ENCODE data around the gene PHACTR2.

PHACTR2 gene

DNA sequence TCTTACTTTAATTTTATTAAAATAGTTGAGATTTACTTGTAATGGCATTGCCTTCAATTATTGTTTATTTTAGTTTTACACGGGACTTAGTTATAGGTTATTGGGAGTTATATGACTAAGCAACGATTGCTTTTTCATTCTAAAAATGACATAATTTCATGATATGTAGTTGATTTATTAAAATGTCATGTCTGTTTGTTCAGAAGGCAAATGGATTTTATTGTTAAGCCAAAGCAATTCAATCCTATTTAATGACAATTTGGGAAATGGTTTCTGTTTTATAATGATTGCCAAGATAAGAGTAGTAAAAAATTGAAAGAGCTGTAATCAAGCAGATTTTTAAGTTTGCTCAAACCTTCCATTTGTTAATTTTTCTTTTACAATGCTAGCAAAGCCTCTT, 74.7 kb downstream of the PHACTR2 start:
- TF ChIP-seq, protein P1, sequence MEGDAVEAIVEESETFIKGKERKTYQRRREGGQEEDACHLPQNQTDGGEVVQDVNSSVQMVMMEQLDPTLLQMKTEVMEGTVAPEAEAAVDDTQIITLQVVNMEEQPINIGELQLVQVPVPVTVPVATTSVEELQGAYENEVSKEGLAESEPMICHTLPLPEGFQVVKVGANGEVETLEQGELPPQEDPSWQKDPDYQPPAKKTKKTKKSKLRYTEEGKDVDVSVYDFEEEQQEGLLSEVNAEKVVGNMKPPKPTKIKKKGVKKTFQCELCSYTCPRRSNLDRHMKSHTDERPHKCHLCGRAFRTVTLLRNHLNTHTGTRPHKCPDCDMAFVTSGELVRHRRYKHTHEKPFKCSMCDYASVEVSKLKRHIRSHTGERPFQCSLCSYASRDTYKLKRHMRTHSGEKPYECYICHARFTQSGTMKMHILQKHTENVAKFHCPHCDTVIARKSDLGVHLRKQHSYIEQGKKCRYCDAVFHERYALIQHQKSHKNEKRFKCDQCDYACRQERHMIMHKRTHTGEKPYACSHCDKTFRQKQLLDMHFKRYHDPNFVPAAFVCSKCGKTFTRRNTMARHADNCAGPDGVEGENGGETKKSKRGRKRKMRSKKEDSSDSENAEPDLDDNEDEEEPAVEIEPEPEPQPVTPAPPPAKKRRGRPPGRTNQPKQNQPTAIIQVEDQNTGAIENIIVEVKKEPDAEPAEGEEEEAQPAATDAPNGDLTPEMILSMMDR (IDR thresholded peaks at IDR 0.05; ENCODE audit: extremely low read depth, insufficient read depth, missing control alignments): no peak
- DNase-seq (ENCODE audit: low spot score): no peak
- in situ Hi-C loops (cut with MboI; ENCODE audit: low pct_unique_long_range_greater_than_20kb, low sequenced_read_pairs, unreplicated experiment): no loop called here

DNA sequence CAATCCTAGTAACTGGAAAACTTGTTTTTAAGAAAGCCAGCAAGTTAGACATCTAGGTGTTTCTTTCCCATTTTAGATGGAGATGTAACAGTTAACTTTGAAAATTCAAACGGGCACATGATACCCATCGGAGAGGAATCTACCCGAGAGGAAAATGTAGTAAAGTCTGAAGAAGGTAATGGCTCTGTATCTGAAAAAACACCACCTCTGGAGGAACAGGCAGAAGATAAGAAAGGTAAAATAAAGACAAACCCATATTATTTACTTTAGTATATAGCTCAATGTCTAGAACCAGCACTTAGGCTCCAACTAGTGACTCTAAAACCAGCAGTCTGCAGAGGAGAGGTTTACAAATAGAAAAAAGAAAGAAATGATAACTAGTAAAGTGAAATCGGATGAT, 75.9 kb downstream of the PHACTR2 start:
- in situ Hi-C loops (cut with MboI; ENCODE audit: low pct_unique_long_range_greater_than_20kb, low sequenced_read_pairs, unreplicated experiment): no loop called here
- no peak for DNase-seq (ENCODE audit: low spot score)
- TF ChIP-seq, protein P1 (IDR thresholded peaks at IDR 0.05; ENCODE audit: extremely low read depth, insufficient read depth, missing control alignments): no peak

DNA sequence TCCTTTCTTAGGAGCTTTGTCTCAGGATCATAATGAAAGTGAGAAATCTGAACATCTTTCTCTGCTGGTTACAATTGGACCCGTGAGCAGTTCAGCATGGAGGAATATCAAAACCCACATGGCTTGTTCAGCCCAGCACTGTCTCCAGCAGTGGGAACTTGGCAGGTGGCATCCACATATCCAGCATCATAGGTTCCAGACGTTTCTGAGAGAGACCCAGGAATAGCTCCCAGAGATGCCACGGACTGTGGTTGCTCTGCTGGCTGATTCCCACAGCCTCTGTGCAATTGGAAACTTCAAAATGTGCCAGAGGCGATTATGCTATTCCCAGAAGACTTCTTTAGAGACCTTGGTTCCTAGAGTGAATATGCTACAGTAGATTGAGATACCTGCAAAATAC, 76.4 kb downstream of the PHACTR2 start:
- in situ Hi-C loops (cut with MboI; ENCODE audit: low pct_unique_long_range_greater_than_20kb, low sequenced_read_pairs, unreplicated experiment): no loop called here
- DNase-seq (ENCODE audit: low spot score): no peak
- TF ChIP-seq, protein P1 (IDR thresholded peaks at IDR 0.05; ENCODE audit: extremely low read depth, insufficient read depth, missing control alignments): no peak

DNA sequence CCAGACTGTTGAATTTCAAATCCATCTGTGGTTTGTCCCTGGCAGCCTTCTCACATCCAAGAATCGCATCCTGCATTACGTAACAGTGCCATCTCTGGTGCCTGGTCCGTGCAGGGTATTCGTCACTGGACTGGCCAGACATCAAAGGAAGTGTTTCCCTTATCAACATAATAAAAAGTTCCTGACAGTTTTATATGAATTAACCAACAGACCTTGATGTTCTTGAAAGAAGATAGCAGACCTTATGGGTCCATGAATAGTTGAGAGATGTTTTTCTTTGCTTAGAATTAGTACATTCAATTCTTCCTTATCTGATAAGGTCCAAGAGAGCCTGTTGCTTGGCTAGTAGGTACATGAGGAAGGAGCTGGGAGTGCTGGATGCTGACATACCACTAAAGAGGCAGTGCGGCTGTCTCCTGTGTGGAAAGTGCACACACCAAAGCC, 77.6 kb downstream of the PHACTR2 start:
- TF ChIP-seq, protein P1 (IDR thresholded peaks at IDR 0.05; ENCODE audit: extremely low read depth, insufficient read depth, missing control alignments): no peak
- in situ Hi-C loops (cut with MboI; ENCODE audit: low pct_unique_long_range_greater_than_20kb, low sequenced_read_pairs, unreplicated experiment): no loop called here
- no peak for DNase-seq (ENCODE audit: low spot score)

DNA sequence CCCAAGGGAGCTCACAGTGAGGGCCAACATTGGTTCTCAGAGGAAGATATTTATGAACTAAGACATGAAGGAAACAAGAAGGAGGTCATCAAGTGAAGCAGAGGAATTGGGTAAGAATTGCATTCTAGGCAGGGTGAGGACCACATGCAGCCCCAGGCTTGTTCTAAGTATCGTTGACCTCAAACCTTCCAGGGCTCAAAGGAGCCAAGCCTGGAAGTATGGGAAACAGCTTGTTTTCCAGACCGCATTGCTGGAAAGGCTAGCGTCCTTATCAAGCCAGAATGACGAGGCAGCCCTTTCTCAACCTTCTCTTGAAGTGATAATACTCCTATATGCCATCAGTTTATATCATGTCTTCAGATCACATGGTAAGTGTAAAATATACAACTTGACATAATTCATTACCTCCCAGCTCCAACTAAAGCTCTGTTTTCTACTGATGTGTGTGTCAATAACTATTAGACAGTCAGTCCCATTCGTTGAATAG, 79.6 kb downstream of the PHACTR2 start:
- DNase-seq (ENCODE audit: low spot score): no peak
- TF ChIP-seq, protein P1 (IDR thresholded peaks at IDR 0.05; ENCODE audit: extremely low read depth, insufficient read depth, missing control alignments): no peak
- in situ Hi-C loops (cut with MboI; ENCODE audit: low pct_unique_long_range_greater_than_20kb, low sequenced_read_pairs, unreplicated experiment): no loop called here

DNA sequence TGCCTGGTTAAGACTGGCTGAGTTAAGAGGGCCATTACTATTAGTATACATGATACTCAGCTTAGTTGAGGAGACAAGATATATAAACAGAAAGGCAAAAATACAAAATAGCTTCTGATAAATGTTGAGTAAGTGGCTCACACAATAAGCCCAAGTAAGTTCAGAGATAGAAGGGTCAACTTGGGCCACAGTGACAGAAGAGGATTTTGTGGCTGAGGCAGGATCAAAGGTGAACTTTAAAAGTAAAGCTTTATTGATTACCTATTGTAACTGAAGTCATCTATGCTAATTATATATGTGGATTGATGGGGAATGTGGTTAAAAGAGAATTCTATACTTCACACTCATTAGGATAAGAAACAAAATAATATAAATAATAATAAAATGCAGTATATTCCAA, 80.8 kb downstream of the PHACTR2 start:
- in situ Hi-C loops (cut with MboI; ENCODE audit: low pct_unique_long_range_greater_than_20kb, low sequenced_read_pairs, unreplicated experiment): no loop called here
- DNase-seq (ENCODE audit: low spot score): no peak
- TF ChIP-seq, protein P1 (IDR thresholded peaks at IDR 0.05; ENCODE audit: extremely low read depth, insufficient read depth, missing control alignments): no peak

DNA sequence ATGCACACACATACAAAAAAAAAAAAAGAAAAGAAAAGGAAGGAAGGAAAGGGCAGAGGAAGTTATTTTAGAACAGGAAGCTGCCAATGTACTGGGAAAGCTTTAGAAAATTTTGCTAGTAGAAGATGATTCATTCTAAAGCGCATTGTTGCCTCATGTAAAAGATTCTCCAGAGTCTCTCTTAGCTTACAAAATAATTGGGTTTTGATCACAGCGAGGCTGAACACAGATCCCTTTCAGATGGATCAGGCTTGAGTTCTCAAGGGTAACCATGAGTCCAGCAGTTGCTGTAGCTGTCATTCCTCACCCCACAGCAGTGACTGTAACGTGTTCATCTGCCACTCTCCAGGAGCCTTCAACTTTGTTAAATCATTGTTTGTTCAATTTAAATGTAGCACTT, 81.9 kb downstream of the PHACTR2 start:
- TF ChIP-seq, protein P1 (IDR thresholded peaks at IDR 0.05; ENCODE audit: extremely low read depth, insufficient read depth, missing control alignments): no peak
- DNase-seq (ENCODE audit: low spot score): no peak
- in situ Hi-C loops (cut with MboI; ENCODE audit: low pct_unique_long_range_greater_than_20kb, low sequenced_read_pairs, unreplicated experiment): no loop called here

All from GM13977 (cell line).